NB4 (cell line): ENCODE measurements around the gene HDAC2.

Experiments
- DNase-seq: peaks from one replicate; pipeline ENCODE4 v3.0.0; 2010; ENCODE audit warnings: low read depth
- H3K4me3 ChIP-seq: one replicate; pipeline ENCODE4 v1.5.1; 2011; ENCODE audit warnings: mild to moderate bottlenecking, low read depth, low read length, moderate library complexity
- CTCF ChIP-seq: IDR thresholded peaks from one replicate; pipeline ENCODE4 v1.5.1; 2012; ENCODE audit warnings: low read depth, low read length
- MAX ChIP-seq: IDR thresholded peaks from 2 replicates; pipeline ENCODE4 v1.6.1; 2011; ENCODE audit warnings: low read depth, low read length
- MYC ChIP-seq: IDR thresholded peaks from 2 replicates; pipeline ENCODE4 v1.6.1; 2011; ENCODE audit warnings: low read depth, low read length
- POLR2A ChIP-seq: IDR thresholded peaks from 2 replicates; pipeline ENCODE4 v1.6.1; 2011; ENCODE audit warnings: mild to moderate bottlenecking; ENCODE audit not compliant: insufficient read length; ENCODE audit errors: extremely low read depth

Gene HDAC2

GRCh38 chr6:113894712-113895674 is 76.0 kb downstream of the HDAC2 start:
- H3K4me3 ChIP-seq: no peak overlapping the region
- no peak for DNase-seq
- TF ChIP-seq MAX (no peak), CTCF (no peak), POLR2A (no peak), MYC (no peak)

- no peak for DNase-seq
- TF ChIP-seq POLR2A: no peak
- TF ChIP-seq MYC: no peak
- TF ChIP-seq CTCF: no peak
- no peak for TF ChIP-seq MAX
Measured at GRCh38 chr6:113893866-113894265, 77.1 kb downstream of the HDAC2 start.

GRCh38 chr6:113893451-113893850 is 77.5 kb downstream of the HDAC2 start:
- no peak for DNase-seq
- no peak overlapping the region for H3K4me3 ChIP-seq
- TF ChIP-seq MYC (no peak), POLR2A (no peak), CTCF (no peak), MAX (no peak)

More at GRCh38 chr6:113893866-113894265, 77.1 kb downstream of the HDAC2 start:
- H3K4me3 ChIP-seq: no peak overlapping the region

GRCh38 chr6:113888956-113889630 is 81.9 kb downstream of the HDAC2 start:
- no peak for DNase-seq
- H3K4me3 ChIP-seq: no peak overlapping the region
- no peak for TF ChIP-seq POLR2A
- TF ChIP-seq MYC: no peak
- no peak for TF ChIP-seq CTCF
- no peak for TF ChIP-seq MAX

GRCh38 chr6:113888493-113888892 is 82.5 kb downstream of the HDAC2 start:
- TF ChIP-seq CTCF (no peak), MAX (no peak), MYC (no peak), POLR2A (no peak)
- H3K4me3 ChIP-seq: no peak overlapping the region
- no peak for DNase-seq
